Uterus (tissue), 2 donors: ENCODE measurements around the gene PROM1.

Experiments
- POLR2A ChIP-seq, 2 donors: fragments of 450-650 bp; IDR thresholded peaks; one replicate each; pipeline ENCODE4 v1.6.1; 2016; ENCODE audit warnings: antibody characterized with exemption in 2 of 2, mild to moderate bottlenecking in 1 of 2, moderate library complexity in 1 of 2
- TF ChIP-seq, protein P1 (sequence below), 4 experiments: fragments of 200-600 bp in 2 of 4; fragments of 450-650 bp in 2 of 4; sonication (generic) in 2 of 4; IDR thresholded peaks; one replicate each; pipeline ENCODE4 v1.5.1; 2016 to 2019; ENCODE audit warnings: antibody characterized with exemption in 4 of 4, mild to moderate bottlenecking in 2 of 4, moderate library complexity in 1 of 4

GRCh38 chr4:15928883-15929282, 154.9 kb downstream of the PROM1 start:
- TF ChIP-seq, protein P1, sequence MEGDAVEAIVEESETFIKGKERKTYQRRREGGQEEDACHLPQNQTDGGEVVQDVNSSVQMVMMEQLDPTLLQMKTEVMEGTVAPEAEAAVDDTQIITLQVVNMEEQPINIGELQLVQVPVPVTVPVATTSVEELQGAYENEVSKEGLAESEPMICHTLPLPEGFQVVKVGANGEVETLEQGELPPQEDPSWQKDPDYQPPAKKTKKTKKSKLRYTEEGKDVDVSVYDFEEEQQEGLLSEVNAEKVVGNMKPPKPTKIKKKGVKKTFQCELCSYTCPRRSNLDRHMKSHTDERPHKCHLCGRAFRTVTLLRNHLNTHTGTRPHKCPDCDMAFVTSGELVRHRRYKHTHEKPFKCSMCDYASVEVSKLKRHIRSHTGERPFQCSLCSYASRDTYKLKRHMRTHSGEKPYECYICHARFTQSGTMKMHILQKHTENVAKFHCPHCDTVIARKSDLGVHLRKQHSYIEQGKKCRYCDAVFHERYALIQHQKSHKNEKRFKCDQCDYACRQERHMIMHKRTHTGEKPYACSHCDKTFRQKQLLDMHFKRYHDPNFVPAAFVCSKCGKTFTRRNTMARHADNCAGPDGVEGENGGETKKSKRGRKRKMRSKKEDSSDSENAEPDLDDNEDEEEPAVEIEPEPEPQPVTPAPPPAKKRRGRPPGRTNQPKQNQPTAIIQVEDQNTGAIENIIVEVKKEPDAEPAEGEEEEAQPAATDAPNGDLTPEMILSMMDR (IDR thresholded peaks at IDR 0.05), result no peak
- TF ChIP-seq POLR2A (IDR thresholded peaks at IDR 0.05), result no peak
